GM08714 (cell line): ENCODE data around the gene SPON2.

Experiments
- H3K4me3 ChIP-seq: fragments of 200-500 bp; sonication (Bioruptor generic); 2 replicates; pipeline ENCODE4 v1.5.1; 2014; ENCODE audit warnings: mild to moderate bottlenecking, low read length, inconsistent platforms
- ZNF274 ChIP-seq: IDR thresholded peaks from 2 replicates; pipeline ENCODE4 v1.6.1; 2012; ENCODE audit warnings: mild to moderate bottlenecking, low read depth, low read length

Gene SPON2

DNA sequence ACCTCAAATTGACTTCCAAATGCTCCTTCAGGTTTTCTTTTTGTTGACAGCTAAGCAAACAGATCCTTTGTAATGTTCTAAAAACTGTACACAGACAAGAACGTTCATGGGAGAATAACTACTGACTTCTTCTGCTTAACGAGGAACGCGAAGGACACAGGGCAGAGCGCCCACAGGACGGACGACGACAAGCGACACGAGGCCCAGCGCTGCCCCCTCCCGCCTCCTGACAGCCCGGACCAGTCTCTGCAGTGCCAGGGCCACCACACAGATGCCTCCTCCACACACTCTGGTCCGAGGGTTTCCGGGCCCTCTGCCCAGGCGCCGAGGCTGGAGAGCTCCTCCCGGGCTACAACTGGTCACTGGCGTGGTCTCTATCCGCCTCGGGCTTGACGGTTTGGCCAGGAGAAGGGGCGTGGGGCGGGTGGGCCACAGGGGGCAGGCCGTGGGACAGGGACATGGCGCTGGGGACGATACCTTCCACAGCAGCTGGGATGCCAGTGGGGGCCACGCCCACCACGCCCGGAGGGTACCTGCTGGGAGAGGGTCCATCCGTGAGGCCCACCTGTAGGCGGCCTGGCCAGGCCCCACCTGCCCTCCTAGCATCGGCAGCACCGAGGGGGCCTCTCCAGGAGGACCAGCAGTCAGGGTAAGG lies 39.6 kb upstream of the SPON2 start:
- no peak overlapping the region for H3K4me3 ChIP-seq
- no peak for TF ChIP-seq ZNF274

DNA sequence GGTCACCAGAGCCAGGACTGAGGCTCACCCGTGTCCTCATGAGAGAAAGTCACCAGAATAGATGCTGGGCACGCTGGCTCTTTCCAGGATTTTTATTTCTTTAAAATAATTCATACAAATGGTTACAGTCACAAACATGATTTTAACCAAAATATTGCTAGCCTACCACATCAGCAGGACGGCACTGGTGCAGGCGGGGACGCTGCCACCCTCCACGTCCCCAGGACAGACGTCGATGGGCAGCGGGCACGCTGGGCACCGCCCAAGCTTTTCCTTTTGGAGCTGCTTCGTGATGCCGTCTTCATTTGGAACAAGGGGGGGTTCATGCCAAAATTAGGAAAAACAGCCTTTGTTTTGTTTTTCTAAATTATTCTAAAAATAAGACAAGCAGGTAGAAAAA lies 39.0 kb upstream of the SPON2 start:
- TF ChIP-seq ZNF274 = no peak
- no peak overlapping the region for H3K4me3 ChIP-seq

DNA sequence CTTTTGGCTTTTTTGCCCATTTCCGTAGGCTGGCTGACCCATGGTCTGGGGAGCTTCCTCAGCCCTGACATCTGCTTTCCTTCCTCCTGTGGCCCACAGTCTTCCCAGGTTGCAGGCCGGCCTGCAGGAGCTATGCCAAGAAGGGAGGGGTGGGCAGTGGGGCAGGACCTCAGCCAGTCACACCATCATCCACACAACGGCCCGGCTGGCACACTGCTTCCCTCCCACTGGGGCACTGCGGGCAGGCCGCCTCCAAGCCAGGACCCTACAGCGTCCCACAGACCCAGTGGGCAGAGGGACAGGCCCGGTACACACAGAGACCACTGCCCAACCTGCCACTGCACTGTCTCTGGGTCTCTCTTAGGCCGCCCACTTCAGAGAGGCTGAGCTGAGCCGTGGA lies 38.6 kb upstream of the SPON2 start:
- no peak overlapping the region for H3K4me3 ChIP-seq
- TF ChIP-seq ZNF274 = no peak

DNA sequence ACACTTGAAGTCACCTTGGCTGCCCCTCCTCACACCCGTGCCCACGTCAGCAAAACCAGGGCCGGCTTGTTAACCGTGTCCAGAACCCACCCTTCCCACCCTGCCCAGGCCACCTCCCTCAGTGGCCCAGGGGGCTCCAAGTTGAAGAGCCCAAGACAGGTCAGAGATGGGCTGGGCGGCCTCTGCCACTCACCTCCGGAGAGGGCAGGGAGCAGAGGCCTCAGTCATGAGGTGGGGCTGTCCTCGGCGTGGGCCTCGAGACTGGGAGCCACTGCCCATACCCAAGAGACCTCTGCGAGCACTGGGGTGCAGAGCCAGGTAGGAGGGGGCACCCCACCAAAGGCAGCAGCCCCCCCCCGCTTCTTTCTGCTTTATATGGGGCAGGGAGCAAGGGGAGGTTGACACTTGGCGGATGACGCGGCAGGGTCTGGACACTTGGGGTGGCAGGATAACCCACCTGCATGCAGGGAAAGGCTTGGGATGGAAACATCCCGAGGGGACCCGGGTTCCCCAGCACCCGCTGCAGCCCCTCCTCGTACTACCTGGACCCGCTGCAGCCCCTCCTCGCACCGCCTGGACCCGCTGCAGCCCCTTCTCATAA lies 38.0 kb upstream of the SPON2 start:
- H3K4me3 ChIP-seq = no peak overlapping the region
- TF ChIP-seq ZNF274 = no peak

DNA sequence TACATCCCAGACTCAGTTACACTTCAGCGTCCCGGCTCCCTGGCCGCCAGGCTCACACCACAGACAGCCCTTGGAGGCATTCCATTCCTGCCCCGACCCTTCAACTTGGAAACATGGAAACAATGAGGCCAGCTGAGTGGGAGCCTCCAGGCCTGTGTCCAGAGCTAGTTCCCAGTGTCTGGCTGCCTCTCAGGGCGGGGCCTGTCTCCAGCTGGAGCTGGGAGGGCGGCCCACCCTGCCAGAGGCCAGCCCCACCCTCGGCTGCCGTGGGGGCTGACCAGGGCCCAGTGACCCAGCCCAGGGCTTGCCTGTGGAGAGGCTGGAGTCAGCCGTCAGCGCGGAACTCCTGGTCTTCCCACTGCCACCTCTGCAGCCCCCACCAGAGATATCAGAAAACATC lies 37.4 kb upstream of the SPON2 start:
- no peak for TF ChIP-seq ZNF274
- H3K4me3 ChIP-seq = no peak overlapping the region

DNA sequence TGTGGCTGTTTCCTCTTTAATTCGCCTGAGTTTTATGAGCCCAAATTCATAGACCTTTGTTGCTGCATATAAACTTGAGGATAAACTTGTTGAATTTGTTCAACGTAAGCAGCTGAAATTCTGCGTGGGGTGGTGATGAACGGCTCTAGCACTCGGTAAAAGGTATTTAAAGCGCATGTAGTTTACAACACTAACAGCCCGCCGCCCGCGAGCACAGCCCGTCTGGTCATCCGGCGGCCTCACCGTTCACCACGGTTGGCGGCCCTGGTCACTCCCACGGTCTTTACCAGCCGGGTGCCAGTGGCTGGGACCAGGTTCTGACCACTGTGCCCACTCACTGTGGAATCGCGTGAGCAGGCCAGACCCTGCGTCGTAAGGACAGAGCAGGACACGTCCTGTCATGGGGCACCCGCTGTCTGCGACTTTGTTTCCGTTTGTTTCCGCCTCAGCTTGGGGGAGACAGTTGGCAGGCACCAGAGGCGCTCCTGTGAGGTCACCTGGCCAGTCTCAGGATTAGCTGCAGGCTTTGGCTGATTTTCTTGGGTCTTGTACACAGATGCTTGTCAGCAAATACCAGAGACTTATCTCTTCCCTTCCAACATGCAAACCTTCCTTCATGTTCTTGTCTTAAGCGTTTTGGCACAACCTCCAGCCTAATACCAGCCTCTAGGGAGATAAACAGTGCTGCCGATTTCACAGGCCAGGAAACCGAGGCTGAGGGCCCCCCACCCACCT lies 36.8 kb upstream of the SPON2 start:
- no peak for TF ChIP-seq ZNF274

DNA sequence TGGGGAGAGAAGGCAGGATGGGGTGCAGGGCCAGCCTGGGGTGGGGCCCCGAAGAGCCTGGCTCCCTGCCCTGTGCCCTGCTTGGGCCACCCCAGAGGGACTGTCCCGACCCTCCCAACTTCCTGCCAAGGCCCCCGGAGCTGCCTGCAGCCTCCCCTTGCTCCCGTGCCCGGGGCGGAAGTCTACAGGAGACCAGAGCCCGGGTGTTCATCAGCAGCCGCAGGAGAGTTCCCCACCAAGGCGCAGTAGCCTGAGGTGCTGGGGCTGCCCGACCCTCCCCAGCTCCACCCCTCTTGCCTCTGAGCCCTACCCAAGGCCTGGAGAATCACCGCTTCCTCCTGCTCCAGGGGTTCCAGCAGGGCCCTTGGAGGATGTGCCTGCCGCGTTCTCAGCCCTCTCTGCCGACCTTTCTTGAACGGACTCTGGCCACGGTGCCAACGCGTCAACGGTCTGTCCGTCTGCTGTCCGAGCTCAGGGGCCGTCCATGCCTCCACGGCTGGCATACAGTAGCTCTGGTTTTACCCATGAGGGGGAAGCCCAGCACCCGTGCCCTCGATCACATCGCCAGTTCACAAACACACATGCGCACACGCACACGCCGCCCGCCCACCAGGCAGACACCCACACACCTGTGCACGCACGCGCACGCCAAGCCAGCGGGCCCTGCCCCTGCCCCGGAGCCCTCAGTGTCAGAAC lies 36.0 kb upstream of the SPON2 start:
- H3K4me3 ChIP-seq = no peak overlapping the region
- TF ChIP-seq ZNF274 = no peak

More for the DNA sequence above, 36.8 kb upstream of the SPON2 start:
- no peak overlapping the region for H3K4me3 ChIP-seq

DNA sequence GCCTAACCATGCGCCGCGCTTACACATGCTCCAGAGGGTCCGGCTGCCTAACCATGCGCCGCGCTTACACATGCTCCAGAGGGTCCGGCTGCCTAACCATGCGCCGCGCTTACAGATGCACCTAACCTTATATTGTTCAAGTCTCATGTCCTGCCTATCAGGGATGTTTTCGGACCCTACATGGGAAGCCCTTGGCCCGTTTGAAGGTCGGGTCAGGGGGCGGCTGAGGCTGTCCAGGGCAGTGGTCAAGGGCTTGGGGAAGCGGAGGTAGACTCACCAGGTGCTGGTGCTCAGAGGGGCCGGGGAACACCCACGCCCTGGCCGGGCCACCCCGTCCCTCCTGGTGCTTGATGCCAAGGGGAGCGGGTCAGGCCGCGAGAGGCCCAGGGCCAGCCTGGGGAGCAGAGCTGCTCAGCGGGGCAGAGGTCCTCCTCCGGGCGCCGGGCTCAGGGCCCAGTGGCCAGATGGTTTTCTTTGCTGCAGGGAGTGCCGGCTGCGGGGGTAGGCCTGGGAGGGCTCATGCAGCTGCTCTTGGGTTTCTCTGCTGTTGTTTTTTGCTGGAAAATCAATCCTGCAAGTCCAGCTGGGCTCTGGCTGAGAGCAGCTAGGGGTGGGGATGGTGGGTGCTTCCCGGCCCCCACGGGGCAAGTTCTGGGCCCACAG lies 35.4 kb upstream of the SPON2 start:
- no peak for TF ChIP-seq ZNF274
- no peak overlapping the region for H3K4me3 ChIP-seq

DNA sequence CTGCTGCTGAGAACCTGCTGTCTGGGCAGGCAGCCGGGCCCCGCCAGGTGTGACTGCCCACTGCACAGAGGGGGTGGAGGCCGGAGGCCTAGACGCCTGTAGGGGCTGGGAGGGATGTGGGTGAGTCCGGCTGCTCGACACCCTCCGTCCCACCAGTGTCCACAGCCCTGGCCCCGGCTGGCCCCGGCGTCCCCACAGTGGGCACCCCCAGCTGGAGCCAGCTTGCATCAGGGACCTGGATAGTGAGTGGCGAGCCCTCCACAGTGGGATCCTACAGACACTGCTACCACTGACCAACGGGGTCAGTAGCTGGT lies 34.7 kb upstream of the SPON2 start:
- no peak overlapping the region for H3K4me3 ChIP-seq
- no peak for TF ChIP-seq ZNF274

DNA sequence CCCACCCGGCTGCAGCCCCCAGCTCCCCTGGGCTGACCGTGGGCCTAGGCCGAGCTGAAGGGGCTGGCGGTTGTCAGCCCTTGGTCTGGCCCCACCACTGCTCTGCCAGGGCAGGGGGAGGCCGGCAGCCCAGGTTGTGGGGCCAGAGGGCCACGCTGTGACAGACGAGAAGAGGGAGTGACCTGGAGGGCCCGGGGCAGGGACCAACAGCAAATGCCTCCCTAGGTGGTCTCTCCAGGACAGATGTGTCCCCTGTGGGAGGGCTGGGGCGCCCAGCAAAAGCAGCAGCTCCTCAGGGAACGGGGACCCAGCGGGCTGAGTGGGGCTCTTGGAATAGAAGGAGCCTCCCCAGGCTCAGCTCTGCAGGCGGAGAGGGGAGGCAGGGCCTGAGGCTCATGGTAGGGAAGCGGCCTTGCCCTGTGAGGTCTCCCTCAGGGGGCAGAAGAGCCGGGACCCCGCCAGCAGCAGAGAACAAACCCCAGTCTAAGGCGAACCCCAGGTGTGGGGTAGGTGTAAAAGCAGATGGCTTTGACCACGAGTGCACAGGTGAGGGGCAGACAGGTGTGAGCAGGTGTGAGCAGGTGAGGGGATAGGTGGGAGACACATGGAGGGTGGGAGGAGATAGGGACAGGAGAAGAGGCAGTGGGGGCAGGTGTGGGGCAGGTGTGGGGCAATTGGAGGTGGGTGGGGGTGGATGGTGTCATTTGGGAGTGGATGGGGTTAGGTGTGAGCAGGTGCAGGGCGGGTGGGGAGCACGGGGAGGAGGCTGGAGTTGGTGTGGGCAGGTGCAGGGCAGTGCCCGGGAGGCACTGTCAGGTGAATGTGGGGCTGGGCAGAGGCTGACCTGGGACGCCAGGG lies 34.1 kb upstream of the SPON2 start:
- TF ChIP-seq ZNF274 = no peak
- no peak overlapping the region for H3K4me3 ChIP-seq

DNA sequence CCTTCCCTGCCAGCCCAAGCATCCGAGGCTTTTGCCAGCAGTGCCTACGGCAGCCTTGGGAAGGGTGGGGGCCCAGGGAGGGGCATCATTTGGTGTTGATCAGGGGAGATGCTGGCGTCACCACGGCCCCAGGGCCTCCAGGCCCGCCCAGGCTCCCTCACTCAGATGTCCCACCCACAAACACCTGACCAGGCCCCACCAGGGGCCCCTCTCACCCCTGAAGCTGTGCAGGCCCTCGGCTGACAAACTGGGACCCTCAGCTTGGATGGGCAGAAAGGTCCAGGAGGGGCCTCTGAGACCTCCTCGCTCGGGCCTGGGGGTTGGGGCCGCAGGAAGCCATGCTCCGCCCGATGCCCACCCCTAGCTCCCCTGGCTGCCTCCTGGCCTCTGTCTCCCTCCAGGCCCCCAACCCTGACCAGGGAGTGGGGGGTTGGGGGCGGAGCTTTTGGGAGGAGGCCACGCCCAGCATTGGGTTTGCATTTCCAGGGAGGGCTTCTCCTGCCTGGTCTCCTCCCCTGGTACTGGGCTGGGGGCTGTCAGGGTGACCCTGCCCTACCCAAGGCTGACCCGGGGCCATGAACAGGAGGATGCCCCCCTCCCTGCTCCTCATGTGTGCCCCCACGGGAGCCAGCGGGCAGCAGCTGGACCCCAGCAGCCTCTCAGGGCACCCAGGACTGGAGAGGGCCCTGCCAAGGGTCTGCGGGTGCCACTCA lies 33.4 kb upstream of the SPON2 start:
- no peak for TF ChIP-seq ZNF274
- no peak overlapping the region for H3K4me3 ChIP-seq

DNA sequence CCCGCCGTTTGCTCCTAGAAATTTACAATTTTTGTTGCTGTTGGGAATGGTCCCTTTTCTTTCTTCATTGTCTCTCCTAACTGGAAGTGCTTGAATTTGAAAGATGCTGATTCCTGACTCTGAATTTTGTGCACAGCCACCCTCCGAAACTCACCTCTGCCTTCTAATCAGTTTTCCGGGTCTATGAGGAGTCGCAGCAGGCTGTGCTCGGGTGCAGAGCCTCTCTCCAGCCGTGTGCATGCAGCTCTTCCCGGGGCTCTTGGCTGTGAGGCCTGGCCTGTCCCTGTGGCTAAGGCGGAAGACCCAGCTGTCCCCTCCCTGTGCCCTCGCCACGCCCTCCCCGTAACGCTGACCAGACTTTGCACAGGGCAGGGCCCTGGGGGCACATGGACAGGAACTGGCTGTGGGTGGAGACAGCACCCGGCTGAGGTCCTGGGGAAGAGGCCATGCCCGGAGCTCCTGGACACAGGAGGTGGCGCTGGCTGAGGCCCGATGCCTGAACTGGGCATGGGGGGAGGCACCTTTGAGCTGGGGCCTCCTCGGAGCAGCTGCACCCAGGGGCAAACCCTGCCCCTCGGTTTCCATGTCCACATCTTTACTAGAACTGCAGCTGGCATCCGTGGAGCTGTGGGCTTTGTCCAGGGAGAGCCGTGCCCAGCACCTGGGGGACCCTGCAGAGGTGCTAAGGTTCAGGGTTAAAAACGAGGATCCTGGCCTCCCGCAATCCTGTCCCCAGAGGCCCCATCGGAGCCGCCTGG lies 32.6 kb upstream of the SPON2 start:
- H3K4me3 ChIP-seq = no peak overlapping the region
- no peak for TF ChIP-seq ZNF274
